GM23338 (cell line): ENCODE data around the gene ZNF277. TPM values are rescaled to one million over a fixed set of nuclear protein-coding genes. Genes with fewer than 3 reads are reported as not detected.

Source experiments
- ATAC-seq: fragments of 200-7000 bp; cut with Tn5 transposase; 3 replicates; pipeline ENCODE4 v1.9.1; 2020
- DNase-seq: peaks from one replicate; pipeline ENCODE4 v3.0.0-alpha.2; 2015; ENCODE audit warnings: low spot score
- H2AFZ ChIP-seq: fragments of 200-600 bp; sonication (generic); 2 replicates; pipeline ENCODE4 v1.8.0; 2016; ENCODE audit warnings: antibody characterized with exemption, mild to moderate bottlenecking, moderate library complexity
- H3F3A ChIP-seq: fragments of 200-600 bp; sonication (generic); replicated peaks from 2 replicates; pipeline ENCODE4 v1.8.0; 2017; ENCODE audit warnings: antibody characterized with exemption, mixed run types, low read depth
- H3K27ac ChIP-seq: fragments of 200-600 bp; sonication (generic); 2 replicates; pipeline ENCODE4 v1.6.1; 2016; ENCODE audit warnings: low read depth
- H3K27me3 ChIP-seq: fragments of 200-600 bp; sonication (generic); 2 replicates; pipeline ENCODE4 v1.8.0; 2016; ENCODE audit warnings: mild to moderate bottlenecking, mixed run types, moderate library complexity; ENCODE audit not compliant: insufficient read depth
- H3K36me3 ChIP-seq: fragments of 200-600 bp; sonication (generic); 2 replicates; pipeline ENCODE4 v1.8.0; 2016; ENCODE audit warnings: mild to moderate bottlenecking; ENCODE audit not compliant: insufficient read depth
- H3K4me1 ChIP-seq: fragments of 200-600 bp; sonication (generic); 2 replicates; pipeline ENCODE4 v1.8.0; 2016; ENCODE audit warnings: mild to moderate bottlenecking, moderate library complexity; ENCODE audit not compliant: insufficient read depth
- H3K4me2 ChIP-seq: fragments of 200-600 bp; sonication (generic); 2 replicates; pipeline ENCODE4 v1.7.1; 2017; ENCODE audit warnings: mixed run types
- H3K4me3 ChIP-seq: fragments of 200-600 bp; sonication (generic); 2 replicates; pipeline ENCODE4 v1.6.1; 2016; ENCODE audit warnings: mixed run types
- H3K79me2 ChIP-seq: fragments of 200-600 bp; sonication (generic); replicated peaks from 2 replicates; pipeline ENCODE4 v1.8.0; 2017; ENCODE audit warnings: mild to moderate bottlenecking; ENCODE audit not compliant: insufficient read depth
- H3K9me2 ChIP-seq: fragments of 200-600 bp; sonication (generic); 2 replicates; pipeline ENCODE4 v1.8.0; 2017; ENCODE audit not compliant: insufficient read depth
- H4K20me1 ChIP-seq: fragments of 200-600 bp; sonication (generic); replicated peaks from 2 replicates; pipeline ENCODE4 v1.8.0; 2017; ENCODE audit warnings: mild to moderate bottlenecking; ENCODE audit not compliant: insufficient read depth
- H3K27ac Mint-ChIP-seq: 2 replicates; pipeline ENCODE4 v1.8.0; 2020; ENCODE audit warnings: inconsistent platforms, mild to moderate bottlenecking, moderate library complexity, mixed read lengths
- H3K27me3 Mint-ChIP-seq: 3 replicates; pipeline ENCODE4 v1.8.0; 2022; ENCODE audit warnings: low read depth, mild to moderate bottlenecking, moderate library complexity, mixed read lengths, inconsistent platforms; ENCODE audit not compliant: insufficient read depth, poor library complexity
- H3K36me3 Mint-ChIP-seq: 3 replicates; pipeline ENCODE4 v1.8.0; 2021; ENCODE audit warnings: low read depth, mild to moderate bottlenecking, inconsistent platforms, moderate library complexity, mixed read lengths
- H3K4me1 Mint-ChIP-seq: 3 replicates; pipeline ENCODE4 v1.8.0; 2020; ENCODE audit warnings: mild to moderate bottlenecking, inconsistent platforms, mixed read lengths
- H3K4me3 Mint-ChIP-seq: 3 replicates; pipeline ENCODE4 v1.8.0; 2021; ENCODE audit warnings: moderate library complexity, mild to moderate bottlenecking, inconsistent platforms, mixed read lengths
- H3K9me3 Mint-ChIP-seq: 3 replicates; pipeline ENCODE4 v1.8.0; 2020; ENCODE audit warnings: moderate library complexity, mild to moderate bottlenecking, inconsistent platforms, mixed read lengths
- CREB1 ChIP-seq: fragments of 250-450 bp; sonication (Bioruptor Pico); IDR thresholded peaks from 2 replicates; pipeline ENCODE4 v1.5.0; 2020; ENCODE audit warnings: low read depth, mild to moderate bottlenecking, moderate library complexity
- ETS1 ChIP-seq: IDR thresholded peaks from 2 replicates; pipeline ENCODE4 v1.6.1; 2016; ENCODE audit warnings: antibody characterized with exemption
- EZH2 ChIP-seq: fragments of 200-600 bp; sonication (generic); IDR thresholded peaks from one replicate; pipeline ENCODE4 v1.8.0; 2017; ENCODE audit warnings: antibody characterized with exemption, mild to moderate bottlenecking, low read depth; ENCODE audit not compliant: unreplicated experiment
- EZH2phosphoT487 ChIP-seq: fragments of 200-600 bp; sonication (generic); IDR thresholded peaks from one replicate; pipeline ENCODE4 v1.8.1; 2018; ENCODE audit warnings: antibody characterized with exemption; ENCODE audit not compliant: unreplicated experiment
- JUNB ChIP-seq: IDR thresholded peaks from one replicate; pipeline ENCODE4 v1.6.1; 2016; ENCODE audit warnings: antibody characterized with exemption; ENCODE audit not compliant: unreplicated experiment
- NANOG ChIP-seq: IDR thresholded peaks from 2 replicates; pipeline ENCODE4 v1.6.1; 2016; ENCODE audit warnings: antibody characterized with exemption, borderline replicate concordance
- POLR2AphosphoS5 ChIP-seq: IDR thresholded peaks from 2 replicates; pipeline ENCODE4 v1.6.1; 2016; ENCODE audit warnings: antibody characterized with exemption, low read depth
- STAT1 ChIP-seq: IDR thresholded peaks from one replicate; pipeline ENCODE4 v1.6.1; 2016; ENCODE audit warnings: antibody characterized with exemption; ENCODE audit not compliant: unreplicated experiment
- ZNF114 ChIP-seq: fragments of 250-450 bp; sonication (Bioruptor Pico); IDR thresholded peaks from 2 replicates; pipeline ENCODE4 v1.5.0; 2020; ENCODE audit warnings: mild to moderate bottlenecking, moderate library complexity
- polyA plus RNA-seq: library from polyadenylated mRNA; unstranded; fragments of >200 nt; fragmentation: Nextera tagmentation; extraction: Ambion mirVana; gene quantifications from 2 replicates; pipeline ENCODE4 v1.2.1, GENCODE V29; 2016
- total RNA-seq: library from RNA; depleted of rRNA; stranded (reverse); fragments of >200 nt; shearing (Covaris generic); gene quantifications from 2 replicates; pipeline ENCODE4 v1.2.3, GENCODE V29; 2014
- TF ChIP-seq, protein P1 (sequence below), 2 experiments: fragments of 200-600 bp in 1 of 2; sonication (generic) in 1 of 2; conservative IDR thresholded peaks; 2 replicates each; pipeline versions ENCODE4 v1.5.1 to v1.6.1; 2016 to 2017; ENCODE audit warnings: antibody characterized with exemption in 2 of 2, low read depth in 2 of 2, mild to moderate bottlenecking in 2 of 2, moderate library complexity in 1 of 2

Gene ZNF277
- total and polyA plus RNA-seq, 2 experiments from 2014 or later = 25.4 to 28.9 TPM

DNA sequence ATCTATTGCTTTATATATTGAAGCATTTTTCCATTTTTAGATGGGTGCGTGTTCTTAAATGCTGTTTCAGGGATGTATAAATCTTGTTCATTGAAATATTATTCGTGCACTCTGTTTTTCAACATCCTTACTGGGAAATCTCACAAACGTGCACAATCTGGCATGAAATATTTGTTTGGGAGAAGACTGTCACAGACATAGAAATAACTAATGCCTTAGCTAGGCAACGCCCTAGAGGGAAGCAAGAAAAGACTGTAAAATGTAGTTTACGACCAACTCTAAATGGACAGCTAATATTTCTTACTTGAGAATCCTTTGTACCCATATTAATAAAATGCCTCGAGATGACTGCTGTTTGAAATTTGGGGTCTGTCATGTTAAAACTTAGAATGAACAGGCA, 9.2 kb upstream of the ZNF277 start (continued):
- TF ChIP-seq STAT1 = no peak

- Histone ChIP-seq H3K79me2 (peaks cover 99% of the 10 kb centered on the region), H3K27me3 (no peaks in the 10 kb centered on the region), H2AFZ (no peak overlapping the region), H4K20me1 (peaks cover 14% of the 10 kb centered on the region), H3K4me3 (no peak overlapping the region), H3K4me2 (no peak overlapping the region), H3K9me2 (no peaks in the 10 kb centered on the region), H3F3A (no peaks in the 10 kb centered on the region), H3K4me1 (peaks cover 27% of the 10 kb centered on the region), H3K36me3 (no peaks in the 10 kb centered on the region), H3K27ac (no peak overlapping the region)
- Mint-ChIP-seq H3K9me3 (no peaks in the 10 kb centered on the region; the same call in 2 of the 3 replicates), H3K36me3 (no peaks in the 10 kb centered on the region; the same call in 2 of the 3 replicates), H3K27ac (no peak overlapping the region), H3K4me3 (no peak overlapping the region), H3K4me1 (peaks cover 37% of the 10 kb centered on the region), H3K27me3 (peaks cover 3% of the 10 kb centered on the region)
- no peak for DNase-seq
- no peak for ATAC-seq
- no peak for TF ChIP-seq ZNF114 (CRISPR knock-in tag)
- no peak for TF ChIP-seq ETS1
- TF ChIP-seq CREB1 (CRISPR knock-in tag) = no peak
- TF ChIP-seq EZH2phosphoT487 = no peak
- TF ChIP-seq, protein P1, sequence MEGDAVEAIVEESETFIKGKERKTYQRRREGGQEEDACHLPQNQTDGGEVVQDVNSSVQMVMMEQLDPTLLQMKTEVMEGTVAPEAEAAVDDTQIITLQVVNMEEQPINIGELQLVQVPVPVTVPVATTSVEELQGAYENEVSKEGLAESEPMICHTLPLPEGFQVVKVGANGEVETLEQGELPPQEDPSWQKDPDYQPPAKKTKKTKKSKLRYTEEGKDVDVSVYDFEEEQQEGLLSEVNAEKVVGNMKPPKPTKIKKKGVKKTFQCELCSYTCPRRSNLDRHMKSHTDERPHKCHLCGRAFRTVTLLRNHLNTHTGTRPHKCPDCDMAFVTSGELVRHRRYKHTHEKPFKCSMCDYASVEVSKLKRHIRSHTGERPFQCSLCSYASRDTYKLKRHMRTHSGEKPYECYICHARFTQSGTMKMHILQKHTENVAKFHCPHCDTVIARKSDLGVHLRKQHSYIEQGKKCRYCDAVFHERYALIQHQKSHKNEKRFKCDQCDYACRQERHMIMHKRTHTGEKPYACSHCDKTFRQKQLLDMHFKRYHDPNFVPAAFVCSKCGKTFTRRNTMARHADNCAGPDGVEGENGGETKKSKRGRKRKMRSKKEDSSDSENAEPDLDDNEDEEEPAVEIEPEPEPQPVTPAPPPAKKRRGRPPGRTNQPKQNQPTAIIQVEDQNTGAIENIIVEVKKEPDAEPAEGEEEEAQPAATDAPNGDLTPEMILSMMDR (conservative IDR thresholded peaks at IDR 0.05; ENCODE audit: low read depth in 2 of 2) = no peak
These were observed 7.3 kb upstream of the ZNF277 start for GRCh38 chr7:112199035-112199655.

DNA sequence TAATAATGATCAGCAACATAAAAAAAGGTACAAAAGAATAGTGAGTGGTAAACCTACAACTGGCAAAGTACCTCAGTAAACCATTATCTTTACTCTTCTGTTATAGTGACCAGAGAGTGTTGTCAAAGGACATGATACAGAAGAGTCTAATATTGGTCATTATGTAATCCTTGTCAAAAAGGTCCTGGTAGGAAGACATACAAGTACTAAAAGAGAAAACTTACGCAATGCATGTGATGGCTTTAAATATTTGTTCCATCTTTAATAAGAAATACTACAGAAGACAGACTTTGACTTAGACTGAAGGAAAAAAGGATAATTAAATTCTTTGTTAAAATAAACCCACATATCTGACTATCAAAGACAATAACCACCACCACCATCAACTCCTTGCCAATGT, 6.8 kb upstream of the ZNF277 start:
- Histone ChIP-seq H3K4me3 (no peak overlapping the region), H3K4me1 (peaks cover 30% of the 10 kb centered on the region), H3K36me3 (no peaks in the 10 kb centered on the region), H2AFZ (no peak overlapping the region), H3K4me2 (no peak overlapping the region), H3K9me2 (no peaks in the 10 kb centered on the region), H3F3A (no peaks in the 10 kb centered on the region), H3K27me3 (no peaks in the 10 kb centered on the region), H3K79me2 (peaks cover 99% of the 10 kb centered on the region), H3K27ac (no peak overlapping the region), H4K20me1 (peaks cover 17% of the 10 kb centered on the region)
- ATAC-seq = no peak
- H3K9me3 Mint-ChIP-seq = no peaks in the 10 kb centered on the region; the same call in 2 of the 3 replicates
- H3K4me1 Mint-ChIP-seq = peaks cover 40% of the 10 kb centered on the region
- no peak overlapping the region for H3K27ac Mint-ChIP-seq
- H3K4me3 Mint-ChIP-seq = no peak overlapping the region
- no peaks in the 10 kb centered on the region; the same call in 2 of the 3 replicates for H3K36me3 Mint-ChIP-seq
- no peak for DNase-seq
- H3K27me3 Mint-ChIP-seq = peaks cover 3% of the 10 kb centered on the region
- TF ChIP-seq EZH2phosphoT487 (no peak), CREB1 (CRISPR knock-in tag) (no peak), JUNB (no peak), EZH2 (no peak), ZNF114 (CRISPR knock-in tag) (no peak), POLR2AphosphoS5 (no peak), NANOG (no peak)
- TF ChIP-seq, protein P1 (conservative IDR thresholded peaks at IDR 0.05; ENCODE audit: low read depth in 2 of 2) = no peak
